GM21529 (cell line): ENCODE results near the gene PRADC1.

Experiments used
- ATAC-seq: cut with Tn5 transposase; IDR thresholded peaks from one replicate; pipeline ENCODE4 v1.9.1; 2021; ENCODE audit not compliant: unreplicated experiment

The PRADC1 gene

DNA sequence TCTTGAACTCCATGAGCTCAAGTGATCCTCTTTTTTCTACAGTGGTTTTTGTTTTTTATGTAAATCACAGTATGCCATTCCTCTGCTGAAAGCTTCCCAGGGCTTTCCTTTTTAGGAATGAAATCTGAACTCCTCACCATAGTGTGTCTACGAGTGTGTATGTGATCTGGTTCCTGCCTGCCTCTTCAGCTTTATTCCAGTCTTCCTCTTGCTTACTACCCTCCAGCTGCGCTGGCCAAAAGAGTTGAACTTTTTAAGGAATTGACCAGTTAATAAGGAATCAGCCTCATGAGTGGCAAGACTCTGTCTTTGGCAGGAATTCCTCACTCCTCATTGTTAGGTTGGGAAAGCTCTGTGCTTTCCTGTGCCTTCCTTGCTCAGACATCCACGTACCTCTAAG, 5.1 kb upstream of the PRADC1 start:
- ATAC-seq = no peak

DNA sequence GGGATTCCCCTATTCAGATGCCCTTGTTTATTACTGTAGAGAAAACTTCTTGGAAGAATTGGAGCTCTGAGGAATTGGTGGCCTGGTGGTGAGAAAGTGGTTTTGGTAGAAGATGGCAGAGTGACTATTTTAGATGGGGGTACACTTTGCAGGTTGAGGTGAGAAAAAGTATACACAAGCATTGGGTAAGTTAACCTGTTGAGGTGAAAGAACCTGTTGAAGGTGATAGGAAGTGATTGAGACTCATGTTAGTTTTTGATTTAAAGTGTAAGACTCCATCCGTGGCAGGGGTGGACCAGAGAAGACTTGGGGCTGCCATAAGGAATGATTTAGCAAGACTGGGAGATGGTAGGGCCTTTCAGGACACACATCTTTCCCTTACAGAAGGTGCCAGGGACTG, 4.1 kb upstream of the PRADC1 start:
- no peak for ATAC-seq

- ATAC-seq = no peak
These were observed 2.4 kb upstream of the PRADC1 start for GRCh38 chr2:73235315-73236028.

DNA sequence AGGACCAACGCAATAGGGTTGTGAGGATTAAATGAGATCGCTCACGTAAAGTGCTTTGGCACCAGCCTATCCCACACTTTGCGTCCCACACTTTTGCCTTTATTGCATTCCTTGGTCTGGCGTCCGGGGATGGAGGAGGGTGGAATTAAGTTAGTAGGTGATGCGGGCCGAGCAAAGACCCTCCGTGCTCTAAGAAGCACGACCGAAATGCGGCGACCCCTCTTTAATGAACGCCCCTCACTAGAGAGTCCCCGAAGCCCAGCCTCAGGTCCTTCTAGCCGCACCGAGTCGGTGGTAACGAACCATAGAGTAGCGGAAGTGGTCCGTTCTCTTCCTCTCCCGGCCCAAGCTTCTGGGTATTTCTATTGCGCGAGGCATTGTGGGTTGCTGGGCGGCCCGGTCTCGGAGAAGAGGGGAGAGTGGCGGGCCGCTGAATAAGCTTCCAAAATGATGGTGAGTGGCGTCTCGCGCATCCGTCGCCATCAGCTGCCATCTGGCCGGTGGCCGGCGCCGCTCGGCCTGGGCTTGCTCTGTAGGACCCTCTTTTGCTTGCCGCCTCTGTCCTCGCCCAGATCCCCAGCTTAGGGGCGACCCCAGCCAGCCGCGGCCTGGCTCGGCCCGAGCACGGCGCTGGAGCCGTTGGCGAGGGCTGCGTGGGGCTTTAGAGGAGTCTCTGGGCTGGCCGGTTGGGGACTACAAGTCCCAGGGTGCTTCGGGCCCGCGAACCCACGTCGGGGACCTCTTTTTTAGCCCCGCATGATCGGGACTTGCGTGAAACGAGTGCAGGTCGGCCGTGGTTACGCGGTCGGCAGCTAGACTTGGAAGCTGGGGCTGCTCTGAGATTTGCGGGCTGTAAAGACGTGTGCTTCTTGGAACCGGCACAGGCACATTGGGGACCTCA, 1.1 kb upstream of the PRADC1 start, which contains the start of gene CCT7:
TSS of gene CCT7 (plus strand) at position 377 of the 901 bp plus-strand sequence. CDS start at position 448, 71 bp downstream.
- peak; percentile 64 for ATAC-seq

GRCh38 chr2:73232403-73233153, 461 bp downstream of the PRADC1 start:
- peak; percentile 8 for ATAC-seq

GRCh38 chr2:73228631-73229030, 4.4 kb downstream of the PRADC1 start:
- ATAC-seq = no peak

- no peak for ATAC-seq
These were observed 6.0 kb downstream of the PRADC1 start for GRCh38 chr2:73227086-73227485.

DNA sequence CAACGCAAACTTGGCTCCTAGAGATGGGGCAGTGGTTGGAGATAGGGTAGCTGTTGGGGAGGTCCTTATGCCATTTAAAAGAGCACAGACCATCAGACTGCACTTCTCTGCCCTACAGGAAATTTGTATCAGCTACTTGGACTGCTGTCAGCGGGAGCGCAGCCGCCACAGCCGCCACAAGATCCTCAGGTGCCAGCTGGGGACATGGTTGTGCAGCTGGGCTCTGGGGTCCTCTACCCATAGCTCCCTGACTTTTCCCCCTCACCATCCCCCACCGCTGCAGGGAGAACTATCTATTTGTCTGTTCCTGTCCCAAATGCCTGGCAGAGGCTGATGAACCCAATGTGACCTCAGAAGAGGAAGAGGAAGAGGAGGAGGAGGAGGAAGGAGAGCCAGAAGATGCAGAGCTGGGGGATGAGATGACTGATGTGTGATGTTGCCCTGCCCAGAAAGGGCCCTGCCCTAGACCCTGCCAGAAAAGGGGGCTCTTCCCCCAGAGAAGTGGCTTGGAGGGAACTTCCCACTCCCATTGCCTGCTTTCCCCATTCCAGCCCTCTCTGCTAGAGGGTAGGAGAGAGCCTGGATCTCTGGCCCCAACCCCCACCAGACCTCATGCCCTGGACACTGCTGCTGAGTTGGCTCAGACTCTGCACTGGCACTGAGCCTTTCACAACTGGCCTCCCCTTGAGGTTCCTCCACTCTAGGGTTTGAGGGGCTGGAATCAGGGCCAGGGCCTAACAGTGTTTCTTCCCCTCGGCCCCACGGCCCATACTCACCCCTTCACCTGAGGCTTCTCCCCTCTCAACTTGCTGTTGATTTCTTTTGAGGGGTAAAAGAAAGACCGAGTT, 7.3 kb downstream of the PRADC1 start:
- no peak for ATAC-seq

DNA sequence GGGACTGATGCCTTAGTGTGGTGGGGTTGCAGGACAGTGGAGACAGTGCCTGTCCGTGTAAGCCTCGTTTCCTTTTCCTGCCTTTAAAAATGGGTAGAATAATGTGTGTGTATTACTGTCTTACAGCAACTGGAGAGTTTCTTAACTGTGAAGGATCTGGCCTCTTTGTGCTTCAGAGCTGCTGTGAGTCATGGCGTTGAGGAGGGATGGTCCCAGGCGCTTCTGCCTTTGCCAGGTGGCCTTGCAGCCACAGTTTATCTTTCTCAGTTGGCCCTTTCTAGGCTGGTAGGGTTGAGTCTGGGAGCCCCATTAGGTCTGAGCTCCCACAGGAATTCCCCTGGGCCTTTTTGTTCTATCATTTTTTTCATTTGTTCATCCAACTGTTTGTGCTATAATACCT, 9.2 kb downstream of the PRADC1 start:
- ATAC-seq = no peak

DNA sequence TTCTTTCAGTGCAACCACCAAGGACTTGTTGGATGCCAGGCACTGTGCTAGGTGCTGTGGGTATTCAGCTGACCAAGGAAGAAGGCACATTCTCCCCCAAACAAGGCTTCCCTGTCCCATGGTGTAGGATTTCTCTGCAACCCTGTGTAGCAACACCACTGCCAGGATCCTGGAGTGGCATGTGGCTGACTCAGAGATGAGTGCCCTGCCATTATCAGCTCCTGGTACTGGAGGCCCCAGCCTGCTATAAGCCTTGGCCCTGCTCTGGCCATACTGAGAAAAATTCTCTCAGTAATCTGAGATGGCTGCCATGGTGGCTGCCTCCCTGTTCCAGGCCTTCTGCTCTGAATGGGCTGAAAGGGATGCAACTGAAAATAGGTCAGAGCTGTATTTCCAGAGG, 14.7 kb downstream of the PRADC1 start:
- ATAC-seq = no peak

- ATAC-seq = no peak
These were observed 15.2 kb downstream of the PRADC1 start for GRCh38 chr2:73217826-73218225.

GRCh38 chr2:73217160-73217559, 15.9 kb downstream of the PRADC1 start:
- ATAC-seq = no peak

- no peak for ATAC-seq
These were observed 17.8 kb downstream of the PRADC1 start for GRCh38 chr2:73215254-73215653.

GRCh38 chr2:73214120-73215035, 18.7 kb downstream of the PRADC1 start, which contains the start of gene SMYD5:
Gene SMYD5 (plus strand): TSS chr2:73214245. CDS start chr2:73214267, 22 bp downstream.
- peak; percentile 92 for ATAC-seq

GRCh38 chr2:73212448-73213176, 20.4 kb downstream of the PRADC1 start:
- ATAC-seq = peak; percentile 72

GRCh38 chr2:73212098-73212447, 21.0 kb downstream of the PRADC1 start:
- no peak for ATAC-seq

DNA sequence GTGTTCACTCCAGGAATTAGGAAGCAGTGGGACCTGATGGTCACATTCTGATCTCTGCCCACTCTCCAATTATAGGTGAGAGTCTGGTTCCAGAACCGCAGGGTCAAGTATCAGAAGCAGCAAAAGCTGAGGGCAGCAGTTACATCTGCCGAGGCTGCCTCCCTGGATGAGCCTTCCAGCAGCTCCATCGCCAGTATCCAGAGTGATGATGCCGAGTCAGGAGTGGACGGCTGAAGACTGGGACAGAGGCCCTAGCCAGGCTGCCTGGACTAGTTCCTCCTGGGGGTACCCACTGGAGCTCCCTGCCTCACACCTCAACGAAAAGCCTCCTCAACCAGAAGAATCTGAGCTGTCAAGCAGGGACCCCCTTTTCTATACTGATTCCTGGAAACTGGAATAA, 22.3 kb downstream of the PRADC1 start:
- no peak for ATAC-seq

DNA sequence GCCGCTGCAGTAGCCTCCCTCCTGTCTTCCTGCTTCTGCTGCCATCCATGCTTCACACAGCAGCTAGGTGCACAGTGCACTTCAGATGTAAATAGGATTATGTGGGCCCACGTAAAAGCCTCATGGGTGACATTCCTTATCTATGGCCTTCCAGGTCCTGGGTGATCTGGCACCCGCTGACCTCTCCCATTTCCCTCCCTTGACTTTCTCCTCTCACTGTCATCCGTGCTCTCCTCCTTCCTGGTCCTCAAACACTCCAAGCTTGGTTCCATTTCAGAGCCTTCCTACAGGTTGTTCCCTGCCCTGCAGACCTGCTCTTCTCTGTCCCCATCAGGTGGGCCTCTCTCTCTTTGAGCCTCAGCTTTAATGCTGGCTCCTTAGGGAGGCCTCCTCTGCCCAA, 23.0 kb downstream of the PRADC1 start:
- no peak for ATAC-seq

DNA sequence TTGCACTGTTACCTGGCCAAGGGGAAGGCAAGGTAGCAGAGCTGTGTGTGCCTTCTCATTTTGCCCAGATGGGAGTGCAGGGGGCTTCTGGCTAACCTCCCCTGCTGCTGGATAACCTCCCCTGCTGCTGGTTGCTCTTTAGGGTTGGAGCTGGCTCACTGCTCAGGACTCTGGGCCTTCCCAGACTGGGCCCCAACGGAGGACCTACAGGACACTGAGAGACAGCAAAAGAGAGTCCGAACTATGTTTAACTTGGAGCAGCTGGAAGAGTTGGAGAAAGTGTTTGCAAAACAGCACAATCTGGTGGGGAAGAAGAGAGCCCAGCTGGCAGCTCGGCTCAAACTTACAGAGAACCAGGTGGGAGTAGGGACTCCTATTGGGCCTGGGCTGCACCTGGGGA, 24.8 kb downstream of the PRADC1 start:
- no peak for ATAC-seq
